ENCODE measurements around the gene B3GALNT2. TPM values are rescaled to one million over a fixed set of nuclear protein-coding genes. Genes with fewer than 3 reads are reported as not detected.

B3GALNT2 gene
- total RNA-seq, 4 donors from 2014 or later, result 17.5 to 30.4 (median 23.2) TPM

DNA sequence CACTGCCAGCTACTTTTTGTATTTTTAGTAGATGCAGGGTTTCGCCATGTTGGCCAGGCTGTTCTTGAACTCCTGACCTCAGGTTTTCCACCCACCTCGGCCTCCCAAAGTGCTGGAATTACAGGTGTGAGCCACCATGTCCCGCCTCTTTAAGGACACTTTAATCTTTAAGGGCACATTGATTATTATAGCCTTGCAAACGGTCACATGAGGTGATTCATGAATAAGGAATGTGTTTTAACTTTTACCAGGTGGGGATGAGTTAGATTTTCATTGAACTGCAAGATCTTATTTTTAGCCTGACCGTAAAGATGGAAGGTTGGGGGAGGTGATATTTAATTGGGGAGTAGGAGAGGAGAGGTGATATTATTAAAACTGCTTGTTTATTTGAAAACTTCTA, 75.1 kb downstream of the B3GALNT2 start:
- ATAC-seq (ENCODE audit: low FRiP score), result no peak
- DNase-seq (ENCODE audit: low spot score), result no peak
- TF ChIP-seq, protein P1, sequence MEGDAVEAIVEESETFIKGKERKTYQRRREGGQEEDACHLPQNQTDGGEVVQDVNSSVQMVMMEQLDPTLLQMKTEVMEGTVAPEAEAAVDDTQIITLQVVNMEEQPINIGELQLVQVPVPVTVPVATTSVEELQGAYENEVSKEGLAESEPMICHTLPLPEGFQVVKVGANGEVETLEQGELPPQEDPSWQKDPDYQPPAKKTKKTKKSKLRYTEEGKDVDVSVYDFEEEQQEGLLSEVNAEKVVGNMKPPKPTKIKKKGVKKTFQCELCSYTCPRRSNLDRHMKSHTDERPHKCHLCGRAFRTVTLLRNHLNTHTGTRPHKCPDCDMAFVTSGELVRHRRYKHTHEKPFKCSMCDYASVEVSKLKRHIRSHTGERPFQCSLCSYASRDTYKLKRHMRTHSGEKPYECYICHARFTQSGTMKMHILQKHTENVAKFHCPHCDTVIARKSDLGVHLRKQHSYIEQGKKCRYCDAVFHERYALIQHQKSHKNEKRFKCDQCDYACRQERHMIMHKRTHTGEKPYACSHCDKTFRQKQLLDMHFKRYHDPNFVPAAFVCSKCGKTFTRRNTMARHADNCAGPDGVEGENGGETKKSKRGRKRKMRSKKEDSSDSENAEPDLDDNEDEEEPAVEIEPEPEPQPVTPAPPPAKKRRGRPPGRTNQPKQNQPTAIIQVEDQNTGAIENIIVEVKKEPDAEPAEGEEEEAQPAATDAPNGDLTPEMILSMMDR (IDR thresholded peaks at IDR 0.05), result no peak

DNA sequence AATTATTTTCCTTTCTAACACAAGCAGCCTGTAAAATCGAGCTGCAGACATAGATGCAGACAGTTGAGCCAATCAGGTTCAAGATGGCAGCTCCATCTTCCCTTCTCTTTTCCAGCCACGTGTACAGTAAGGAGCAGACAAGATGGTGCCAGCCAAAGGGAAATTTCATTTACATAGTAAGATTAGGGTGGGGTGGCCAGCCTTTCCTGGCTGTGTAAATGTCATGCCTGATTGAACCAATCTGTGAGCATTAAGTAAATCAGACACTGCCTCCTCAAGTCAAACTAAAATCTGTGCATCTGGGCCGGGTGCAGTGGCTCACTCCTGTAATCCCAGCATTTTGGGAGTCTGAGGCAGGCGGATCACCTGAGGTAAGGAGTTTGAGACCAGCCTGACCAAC, 76.8 kb downstream of the B3GALNT2 start:
- no peak for DNase-seq (ENCODE audit: low spot score)
- TF ChIP-seq, protein P1 (IDR thresholded peaks at IDR 0.05), result no peak
- no peak for ATAC-seq (ENCODE audit: low FRiP score)

DNA sequence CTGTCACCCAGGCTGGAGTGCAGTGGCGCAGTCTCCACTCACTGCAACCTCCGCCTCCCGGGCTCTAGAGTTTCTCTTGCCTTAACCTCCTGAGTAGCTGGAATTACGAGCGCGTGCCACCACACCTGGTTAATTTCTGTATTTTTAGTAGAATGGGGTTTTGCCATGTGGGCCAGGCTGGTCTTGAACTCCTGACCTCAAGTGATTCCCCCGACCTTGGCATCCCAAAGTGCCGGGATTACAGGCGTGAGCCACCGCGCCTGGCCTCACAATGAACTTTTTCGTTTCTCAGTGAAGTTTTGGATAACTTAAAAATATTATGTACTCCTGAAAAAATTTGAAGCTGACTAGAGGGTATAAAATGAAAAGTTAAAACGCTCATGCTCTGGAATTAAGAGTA, 77.6 kb downstream of the B3GALNT2 start:
- TF ChIP-seq, protein P1 (IDR thresholded peaks at IDR 0.05), result no peak

DNA sequence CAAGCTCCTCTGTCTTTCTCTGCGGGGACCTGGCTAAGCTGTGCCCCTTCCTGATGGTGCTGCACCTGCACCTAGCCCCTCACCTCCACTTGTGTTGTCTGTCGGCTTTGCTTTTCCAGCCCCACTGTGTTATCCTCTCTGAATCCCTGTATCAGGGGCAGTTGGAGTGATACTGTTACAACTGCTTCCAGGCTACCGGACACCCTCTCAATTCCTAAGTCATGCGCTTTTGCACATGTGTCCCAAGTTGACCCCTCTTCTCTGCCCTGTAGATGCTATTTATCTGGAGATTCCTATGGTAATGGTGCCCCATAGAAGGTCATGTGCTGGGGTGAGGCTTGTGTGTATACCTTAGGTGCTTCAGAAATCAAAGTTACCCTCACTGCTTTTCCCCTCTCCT, 78.1 kb downstream of the B3GALNT2 start:
- ATAC-seq (ENCODE audit: low FRiP score) (no peak), DNase-seq (ENCODE audit: low spot score) (no peak)
- TF ChIP-seq, protein P1 (IDR thresholded peaks at IDR 0.05), result no peak

More for the DNA sequence above, 77.6 kb downstream of the B3GALNT2 start:
- no peak for DNase-seq (ENCODE audit: low spot score)
- no peak for ATAC-seq (ENCODE audit: low FRiP score)

DNA sequence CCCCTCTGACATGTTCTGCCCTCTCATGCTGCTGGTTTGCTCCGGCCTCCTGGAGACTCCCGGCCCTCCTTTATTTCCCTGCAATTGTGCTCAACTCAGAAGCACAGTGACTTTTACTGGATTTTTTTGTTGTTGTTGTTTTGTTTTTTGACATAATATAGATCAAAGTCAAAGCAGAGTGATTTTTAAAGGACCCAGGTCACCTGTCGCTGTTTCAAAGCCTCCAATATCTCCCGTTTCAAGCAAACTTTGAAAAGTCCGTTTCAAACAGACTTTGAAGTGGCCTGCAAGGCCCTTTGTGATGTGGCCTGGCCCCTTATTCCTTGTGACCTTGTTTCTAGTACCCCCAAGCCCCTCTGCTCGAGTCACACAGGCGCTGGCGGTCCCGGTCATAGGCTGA, 78.9 kb downstream of the B3GALNT2 start:
- DNase-seq (ENCODE audit: low spot score) (no peak), ATAC-seq (ENCODE audit: low FRiP score) (no peak)
- TF ChIP-seq, protein P1 (IDR thresholded peaks at IDR 0.05), result no peak

DNA sequence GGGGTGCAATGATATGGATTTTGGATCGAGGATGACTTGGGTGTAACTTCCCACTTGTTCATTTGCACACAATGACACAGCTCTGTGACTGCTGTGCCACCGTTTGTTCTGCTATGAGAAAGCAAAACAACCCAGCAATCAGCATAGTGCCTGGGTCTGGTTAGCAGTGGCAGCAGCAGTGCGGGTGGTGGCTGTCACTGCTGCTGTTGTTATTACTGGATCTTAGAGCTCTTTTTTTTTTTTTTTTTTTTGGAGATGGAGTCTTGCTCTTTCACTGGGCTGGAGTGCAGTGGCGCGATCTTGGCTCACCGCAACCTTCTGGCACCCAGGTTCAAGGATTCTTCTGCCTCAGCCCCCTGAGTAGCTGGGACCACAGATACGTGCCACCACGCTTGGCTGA, 80.2 kb downstream of the B3GALNT2 start:
- TF ChIP-seq, protein P1 (IDR thresholded peaks at IDR 0.05), result no peak
- no peak for ATAC-seq (ENCODE audit: low FRiP score)
- DNase-seq (ENCODE audit: low spot score), result no peak

DNA sequence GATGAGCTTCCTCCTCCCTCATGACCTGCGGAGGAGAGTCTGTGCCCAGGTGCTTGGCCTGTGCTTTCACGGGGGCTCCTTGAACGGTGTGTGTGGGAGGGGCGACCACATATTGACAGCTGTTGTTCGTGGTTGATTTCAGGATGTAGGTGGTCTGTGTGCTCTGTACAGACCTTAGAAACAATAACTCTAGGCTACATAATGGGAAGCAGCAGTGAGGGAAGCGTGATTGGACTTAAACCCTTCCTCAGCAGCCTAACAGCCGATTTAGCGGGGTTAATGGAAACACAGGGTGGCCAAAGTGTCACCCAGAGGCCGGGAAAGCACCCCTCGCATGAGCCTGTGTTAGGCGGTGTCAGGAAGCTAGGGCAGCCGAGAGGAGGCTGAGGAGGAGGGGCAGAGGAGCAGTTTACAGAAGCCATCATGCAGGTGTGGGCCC, 81.0 kb downstream of the B3GALNT2 start:
- TF ChIP-seq, protein P1 (IDR thresholded peaks at IDR 0.05), result no peak
- DNase-seq (ENCODE audit: low spot score) (no peak), ATAC-seq (ENCODE audit: low FRiP score) (no peak)
